Testis (tissue), 3 donors: ENCODE measurements around the gene SLC12A6. TPM values are rescaled to one million over a fixed set of nuclear protein-coding genes. Genes with fewer than 3 reads are reported as not detected.

Experiments used
- DNase-seq: peaks from one replicate; pipeline ENCODE4 v3.0.0-alpha.2; 2019
- H3K27ac ChIP-seq, 2 donors: fragments of 200-600 bp; sonication (generic); one replicate each; pipeline ENCODE4 v1.5.1; 2019
- H3K27me3 ChIP-seq: fragments of 200-600 bp; sonication (generic); one replicate; pipeline ENCODE4 v1.5.1; 2019
- H3K36me3 ChIP-seq: fragments of 200-600 bp; sonication (generic); one replicate; pipeline ENCODE4 v1.5.1; 2017; ENCODE audit warnings: low read depth; ENCODE audit errors: missing control alignments
- H3K4me1 ChIP-seq: fragments of 200-600 bp; sonication (generic); one replicate; pipeline ENCODE4 v1.5.1; 2019
- H3K4me3 ChIP-seq, 2 donors: fragments of 200-600 bp; sonication (generic); one replicate each; pipeline ENCODE4 v1.5.1; 2017 to 2019
- H3K9me3 ChIP-seq: fragments of 200-600 bp; sonication (generic); one replicate; pipeline ENCODE4 v1.5.1; 2017
- POLR2A ChIP-seq: fragments of 450-650 bp; IDR thresholded peaks from one replicate; pipeline ENCODE4 v1.6.1; 2017; ENCODE audit warnings: antibody characterized with exemption, mild to moderate bottlenecking, moderate library complexity
- WGBS, 2 donors: methylation state at CpG; one replicate each; pipeline ENCODE4 v1.1.5; 2018; 5-methylcytosine and 5-hydroxymethylcytosine counted together
- intact Hi-C: fragments of 100-400 bp; cut with DNase I; formaldehyde crosslinking; loops from one replicate; pipeline ENCODE4 v1.15.1; 2023; ENCODE audit warnings: low total_unique reads
- polyA plus RNA-seq: library from polyadenylated mRNA; stranded (reverse); fragments of 350-450 nt; fragmentation: Illumina TruSeq; extraction: RNeasy Lipid Tissue Mini Kit (QIAGEN cat#74804); gene quantifications from one replicate; pipeline ENCODE4 v1.2.3, GENCODE V29; 2014; ENCODE audit warnings: low read depth, low replicate concordance; ENCODE audit not compliant: insufficient read depth
- total RNA-seq, 2 donors: library from RNA; depleted of rRNA; stranded (reverse); fragments of >200 nt; gene quantifications; one replicate each; pipeline ENCODE4 v1.2.3, GENCODE V29; 2016
- TF ChIP-seq, protein P1 (sequence below), 3 experiments: fragments of 450-650 bp in 2 of 3; fragments of 200-600 bp in 1 of 3; sonication (generic) in 1 of 3; IDR thresholded peaks; one replicate each; pipeline ENCODE4 v1.5.1; 2016 to 2019; ENCODE audit warnings: antibody characterized with exemption in 3 of 3, mild to moderate bottlenecking in 2 of 3, moderate library complexity in 1 of 3

Gene SLC12A6
- total and polyA plus RNA-seq, 3 donors from 2014 or later, result 72.8 to 106 (median 77.2) TPM

- intact Hi-C loops, result no loop called here
- TF ChIP-seq, protein P1, sequence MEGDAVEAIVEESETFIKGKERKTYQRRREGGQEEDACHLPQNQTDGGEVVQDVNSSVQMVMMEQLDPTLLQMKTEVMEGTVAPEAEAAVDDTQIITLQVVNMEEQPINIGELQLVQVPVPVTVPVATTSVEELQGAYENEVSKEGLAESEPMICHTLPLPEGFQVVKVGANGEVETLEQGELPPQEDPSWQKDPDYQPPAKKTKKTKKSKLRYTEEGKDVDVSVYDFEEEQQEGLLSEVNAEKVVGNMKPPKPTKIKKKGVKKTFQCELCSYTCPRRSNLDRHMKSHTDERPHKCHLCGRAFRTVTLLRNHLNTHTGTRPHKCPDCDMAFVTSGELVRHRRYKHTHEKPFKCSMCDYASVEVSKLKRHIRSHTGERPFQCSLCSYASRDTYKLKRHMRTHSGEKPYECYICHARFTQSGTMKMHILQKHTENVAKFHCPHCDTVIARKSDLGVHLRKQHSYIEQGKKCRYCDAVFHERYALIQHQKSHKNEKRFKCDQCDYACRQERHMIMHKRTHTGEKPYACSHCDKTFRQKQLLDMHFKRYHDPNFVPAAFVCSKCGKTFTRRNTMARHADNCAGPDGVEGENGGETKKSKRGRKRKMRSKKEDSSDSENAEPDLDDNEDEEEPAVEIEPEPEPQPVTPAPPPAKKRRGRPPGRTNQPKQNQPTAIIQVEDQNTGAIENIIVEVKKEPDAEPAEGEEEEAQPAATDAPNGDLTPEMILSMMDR (IDR thresholded peaks at IDR 0.05), result no peak
- no peak for TF ChIP-seq POLR2A
- WGBS, 2 donors, result 90 to 93% methylated on average over 4 of the region's 4 CpGs
- Histone ChIP-seq H3K9me3 (no peaks in the 10 kb centered on the region), H3K4me3 (no peak overlapping the region), H3K27me3 (no peaks in the 10 kb centered on the region), H3K36me3 (no peaks in the 10 kb centered on the region), H3K27ac (no peak overlapping the region), H3K4me1 (no peaks in the 10 kb centered on the region)
- no peak for DNase-seq
Observed at GRCh38 chr15:34239151-34239808, 98.3 kb downstream of the SLC12A6 start.

- H3K36me3 ChIP-seq, result no peaks in the 10 kb centered on the region
- H3K4me3 ChIP-seq, result no peak overlapping the region
- no peaks in the 10 kb centered on the region for H3K9me3 ChIP-seq
- no peaks in the 10 kb centered on the region for H3K4me1 ChIP-seq
- intact Hi-C loops, result no loop called here
- no peak for DNase-seq
- WGBS, 2 donors, result 65 to 76% methylated on average over 6 of the region's 6 CpGs
- H3K27me3 ChIP-seq, result no peaks in the 10 kb centered on the region
- H3K27ac ChIP-seq, result no peak overlapping the region
- no peak for TF ChIP-seq POLR2A
- TF ChIP-seq, protein P1 (IDR thresholded peaks at IDR 0.05), result no peak
Observed at GRCh38 chr15:34233614-34234013, 104.0 kb downstream of the SLC12A6 start.

DNA sequence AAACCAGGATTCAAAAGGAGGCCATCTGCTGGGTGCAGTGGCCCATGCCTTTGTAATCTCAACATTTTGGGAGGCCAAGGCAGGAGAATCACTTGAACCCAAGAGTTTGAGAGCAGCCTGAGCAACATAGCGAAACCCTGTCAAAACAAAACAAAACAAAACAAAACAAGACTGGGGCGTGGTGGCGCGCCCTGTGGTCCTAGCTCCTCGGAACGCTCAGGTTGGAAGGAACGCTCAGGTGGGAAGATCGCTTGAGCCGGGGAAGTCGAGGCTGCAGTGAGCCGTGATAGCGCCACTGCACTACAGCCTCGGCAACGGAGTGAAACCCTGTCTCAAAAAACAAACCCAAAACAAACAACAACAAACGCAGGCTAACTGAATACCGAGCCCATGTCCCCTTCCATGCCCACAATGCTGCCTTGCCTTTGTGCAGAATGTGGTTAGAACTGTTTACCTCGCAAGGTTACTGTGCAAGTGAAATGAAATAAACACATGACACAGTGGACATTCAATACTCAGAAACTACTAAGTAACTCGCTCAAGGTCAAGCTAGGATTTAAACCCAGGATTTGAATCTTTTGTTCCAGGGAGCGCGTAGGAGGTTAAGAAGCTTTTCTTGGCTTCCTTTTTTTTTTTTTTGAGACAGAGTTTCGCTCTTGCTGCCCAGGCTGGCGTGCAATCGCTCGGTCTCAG, 113.5 kb downstream of the SLC12A6 start:
- TF ChIP-seq, protein P1 (IDR thresholded peaks at IDR 0.05), result no peak
- no peak for TF ChIP-seq POLR2A
- no peaks in the 10 kb centered on the region for H3K9me3 ChIP-seq
- no peaks in the 10 kb centered on the region for H3K36me3 ChIP-seq
- no peak for DNase-seq
- H3K4me3 ChIP-seq, result peak overlapping the region; percentile 80 to 99
- H3K27ac ChIP-seq, result peak overlapping the region; percentile 88 to 90
- peaks cover 16% of the 10 kb centered on the region for H3K4me1 ChIP-seq
- 29 to 42% methylated on average over 24 of the region's 24 CpGs for WGBS, 2 donors
- intact Hi-C loops, result loop anchor here (10.0 kb wide), 2 partner anchors 119 to 141 kb away; partner anchors contain the start of genes EMC7, LPCAT4 and PGBD4
- H3K27me3 ChIP-seq, result no peaks in the 10 kb centered on the region

GRCh38 chr15:34217587-34218225, 119.9 kb downstream of the SLC12A6 start:
- Histone ChIP-seq H3K27me3 (no peaks in the 10 kb centered on the region), H3K4me1 (no peaks in the 10 kb centered on the region), H3K9me3 (no peaks in the 10 kb centered on the region), H3K4me3 (no peak overlapping the region), H3K36me3 (no peaks in the 10 kb centered on the region), H3K27ac (no peak overlapping the region)
- no peak for DNase-seq
- intact Hi-C loops, result no loop called here
- WGBS, 2 donors, result 88 to 92% methylated on average over 7 of the region's 7 CpGs
- no peak for TF ChIP-seq POLR2A
- TF ChIP-seq, protein P1 (IDR thresholded peaks at IDR 0.05), result no peak
